ENCODE results near the gene SAPCD1. TPM values are rescaled to one million over a fixed set of nuclear protein-coding genes. Genes with fewer than 3 reads are reported as not detected.

The SAPCD1 gene
- 16.7 and 17.0 TPM in 2 replicates for total RNA-seq

- no peaks in the 10 kb centered on the region for H3K9me3 Mint-ChIP-seq
- H3K36me3 Mint-ChIP-seq (ENCODE audit: low read depth): peaks cover 30% of the 10 kb centered on the region
- intact Hi-C loops (cut with micrococcal nuclease): no loop called here
- no peaks in the 10 kb centered on the region for H3K27me3 Mint-ChIP-seq (ENCODE audit: insufficient read depth)
- no peak within 1 kb of the TSS for H3K4me3 Mint-ChIP-seq
- no peak for DNase-seq (ENCODE audit: low spot score)
- no peaks in the 10 kb centered on the region for H3K4me1 Mint-ChIP-seq (ENCODE audit: low read depth)
- H3K27ac Mint-ChIP-seq: peak within 1 kb of the TSS; percentile 70
These were observed at the start of gene SAPCD1 for GRCh38 chr6:31762356-31762755. Gene SAPCD1, plus strand, starts transcription at chr6:31762656. Its CDS starts 399 bp downstream, at chr6:31763055.

DNA sequence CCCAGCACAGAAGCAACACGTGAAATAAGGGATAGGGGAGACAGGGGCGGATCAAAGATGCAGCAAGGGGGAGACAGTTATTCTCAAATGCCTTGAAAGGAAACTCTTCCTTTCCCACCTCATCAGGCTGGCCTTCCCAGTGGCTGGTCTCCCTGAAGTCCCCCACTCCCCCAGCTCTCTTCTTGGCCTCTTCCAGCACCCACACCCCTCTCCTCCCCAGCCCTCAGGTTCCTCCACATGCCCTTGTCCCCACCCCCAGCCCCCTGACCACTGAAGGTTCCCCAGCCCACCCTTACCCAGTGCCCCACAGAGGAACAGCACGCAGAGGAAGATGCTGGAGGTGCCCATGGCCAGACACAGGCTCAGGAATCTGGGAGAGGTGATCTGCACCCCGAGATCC, 49.0 kb upstream of the SAPCD1 start:
- Mint-ChIP-seq H3K36me3 (ENCODE audit: low read depth) (no peaks in the 10 kb centered on the region), H3K4me3 (no peak overlapping the region), H3K27me3 (ENCODE audit: insufficient read depth) (peaks cover 10% of the 10 kb centered on the region), H3K27ac (no peak overlapping the region), H3K9me3 (no peaks in the 10 kb centered on the region), H3K4me1 (ENCODE audit: low read depth) (peaks cover 15% of the 10 kb centered on the region)
- intact Hi-C loops (cut with micrococcal nuclease): no loop called here
- no peak for DNase-seq (ENCODE audit: low spot score)

DNA sequence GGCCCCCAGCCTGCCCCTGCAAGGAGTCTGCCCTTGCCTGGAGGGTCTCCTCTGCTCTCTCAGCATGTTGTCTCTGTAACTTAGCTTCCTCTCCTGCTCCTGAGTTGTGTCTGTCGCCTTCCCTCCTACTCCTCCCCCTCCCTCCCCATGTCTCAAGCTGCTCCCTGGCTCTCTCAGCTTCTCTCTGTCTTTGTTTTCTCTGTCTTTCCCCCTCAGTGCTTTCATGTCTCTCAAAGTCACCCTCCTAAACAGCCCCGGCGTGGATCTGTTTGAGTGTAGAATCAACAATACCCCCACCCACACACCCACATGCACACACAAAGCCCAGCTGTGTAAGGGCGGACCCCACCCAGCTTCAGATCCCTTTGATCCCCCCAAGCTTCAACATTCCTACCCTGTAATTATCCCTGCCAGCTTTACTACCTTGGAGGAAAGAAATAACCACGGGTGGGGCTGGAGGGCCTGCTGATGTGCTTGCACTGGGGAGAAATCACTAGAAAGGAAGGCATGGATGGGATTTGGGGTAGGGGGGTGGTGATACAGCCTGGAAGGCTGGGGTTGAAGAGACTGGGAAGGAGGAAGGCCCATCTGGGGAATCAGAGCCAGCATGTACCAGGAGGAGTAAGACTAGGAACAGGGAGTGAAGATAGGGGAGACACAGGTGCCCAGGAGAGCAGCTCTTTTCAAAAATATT, 48.3 kb upstream of the SAPCD1 start:
- no peaks in the 10 kb centered on the region for H3K9me3 Mint-ChIP-seq
- H3K4me3 Mint-ChIP-seq: no peak overlapping the region
- H3K27ac Mint-ChIP-seq: no peak overlapping the region
- H3K4me1 Mint-ChIP-seq (ENCODE audit: low read depth): peaks cover 15% of the 10 kb centered on the region
- H3K36me3 Mint-ChIP-seq (ENCODE audit: low read depth): no peaks in the 10 kb centered on the region
- intact Hi-C loops (cut with micrococcal nuclease): no loop called here
- DNase-seq (ENCODE audit: low spot score): no peak
- peaks cover 10% of the 10 kb centered on the region for H3K27me3 Mint-ChIP-seq (ENCODE audit: insufficient read depth)

DNA sequence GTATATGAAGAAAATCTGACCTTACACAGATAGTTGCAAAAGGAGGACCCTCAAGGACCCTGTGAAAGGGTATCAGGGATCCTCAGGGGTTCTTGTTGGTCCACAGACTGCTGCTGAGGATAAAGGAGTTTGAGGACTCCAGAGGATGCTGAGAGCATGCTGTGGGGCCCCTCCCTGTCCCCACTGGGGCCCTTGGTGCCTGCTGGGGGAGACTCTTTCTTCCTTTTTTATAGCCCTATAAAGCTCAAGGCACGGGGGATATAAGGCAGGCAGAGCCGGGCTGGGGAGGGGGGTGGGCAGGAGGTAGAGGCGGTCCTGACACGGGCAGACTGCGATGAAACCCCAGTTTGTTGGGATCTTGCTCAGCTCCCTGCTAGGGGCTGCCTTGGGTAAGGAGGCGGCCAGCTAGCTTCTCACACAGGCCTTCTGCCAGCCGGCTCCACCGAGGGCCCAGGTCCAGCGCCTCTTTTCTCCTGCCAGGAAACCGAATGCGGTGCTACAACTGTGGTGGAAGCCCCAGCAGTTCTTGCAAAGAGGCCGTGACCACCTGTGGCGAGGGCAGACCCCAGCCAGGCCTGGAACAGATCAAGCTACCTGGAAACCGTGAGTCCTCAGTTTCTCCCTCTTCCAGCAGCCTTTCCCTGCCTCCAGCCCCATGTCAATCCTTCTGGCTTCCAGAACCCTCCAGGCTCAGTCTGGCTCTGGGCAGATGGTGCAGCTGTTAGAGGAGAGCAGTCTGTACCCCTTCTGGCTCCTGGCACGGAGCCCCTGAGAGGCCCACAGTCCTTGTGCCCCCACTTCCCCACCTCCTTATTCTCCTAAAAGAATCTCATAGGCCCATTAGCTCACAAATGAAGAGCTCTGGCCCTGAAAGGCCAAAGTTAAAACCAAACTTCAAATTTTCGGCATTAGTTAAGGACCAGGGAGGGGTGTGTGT, 47.2 kb upstream of the SAPCD1 start, which contains the start of gene LY6G6D:
Gene LY6G6D (plus strand): TSS at position 327 of the 937 bp plus-strand sequence. CDS start 8 bp downstream, at position 335.
- Mint-ChIP-seq H3K27me3 (ENCODE audit: insufficient read depth) (peaks cover 10% of the 10 kb centered on the region), H3K36me3 (ENCODE audit: low read depth) (no peaks in the 10 kb centered on the region), H3K4me3 (no peak within 1 kb of the TSS), H3K9me3 (no peaks in the 10 kb centered on the region), H3K4me1 (ENCODE audit: low read depth) (peaks cover 15% of the 10 kb centered on the region), H3K27ac (no peak within 1 kb of the TSS)
- intact Hi-C loops (cut with micrococcal nuclease): no loop called here
- no peak for DNase-seq (ENCODE audit: low spot score)

- no peaks in the 10 kb centered on the region for H3K9me3 Mint-ChIP-seq
- H3K27ac Mint-ChIP-seq: no peak overlapping the region
- H3K4me1 Mint-ChIP-seq (ENCODE audit: low read depth): peaks cover 5% of the 10 kb centered on the region
- intact Hi-C loops (cut with micrococcal nuclease): no loop called here
- peaks cover 6% of the 10 kb centered on the region for H3K27me3 Mint-ChIP-seq (ENCODE audit: insufficient read depth)
- no peaks in the 10 kb centered on the region for H3K36me3 Mint-ChIP-seq (ENCODE audit: low read depth)
- H3K4me3 Mint-ChIP-seq: no peak overlapping the region
- no peak for DNase-seq (ENCODE audit: low spot score)
These were observed 44.8 kb upstream of the SAPCD1 start for GRCh38 chr6:31717499-31718222.

DNA sequence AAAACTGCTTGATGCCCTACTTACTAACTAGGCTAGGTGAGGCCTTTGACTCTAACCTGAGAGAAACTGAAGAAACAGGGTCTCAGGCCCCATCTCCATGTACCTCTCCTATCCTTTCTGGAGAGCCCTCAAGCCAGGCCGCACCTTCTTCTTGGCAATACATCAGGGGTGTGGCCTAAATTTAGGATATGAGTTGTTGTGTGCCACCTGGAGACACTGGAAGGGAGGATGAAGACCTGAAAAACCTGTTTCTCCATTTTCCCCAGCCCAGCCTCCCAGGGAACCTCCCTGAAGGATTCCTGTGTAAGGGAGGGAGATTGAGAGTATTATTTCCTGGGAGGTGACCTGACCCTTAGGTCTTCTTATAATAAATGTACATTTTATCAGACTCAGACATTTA, 44.2 kb upstream of the SAPCD1 start:
- no peaks in the 10 kb centered on the region for H3K36me3 Mint-ChIP-seq (ENCODE audit: low read depth)
- H3K9me3 Mint-ChIP-seq: no peaks in the 10 kb centered on the region
- H3K4me1 Mint-ChIP-seq (ENCODE audit: low read depth): peaks cover 5% of the 10 kb centered on the region
- peaks cover 6% of the 10 kb centered on the region for H3K27me3 Mint-ChIP-seq (ENCODE audit: insufficient read depth)
- H3K27ac Mint-ChIP-seq: no peak overlapping the region
- DNase-seq (ENCODE audit: low spot score): no peak
- intact Hi-C loops (cut with micrococcal nuclease): no loop called here
- H3K4me3 Mint-ChIP-seq: no peak overlapping the region

- no peak overlapping the region for H3K27ac Mint-ChIP-seq
- no peaks in the 10 kb centered on the region for H3K36me3 Mint-ChIP-seq (ENCODE audit: low read depth)
- no peak for DNase-seq (ENCODE audit: low spot score)
- intact Hi-C loops (cut with micrococcal nuclease): no loop called here
- peaks cover 3% of the 10 kb centered on the region for H3K4me1 Mint-ChIP-seq (ENCODE audit: low read depth)
- H3K27me3 Mint-ChIP-seq (ENCODE audit: insufficient read depth): peaks cover 5% of the 10 kb centered on the region
- no peaks in the 10 kb centered on the region for H3K9me3 Mint-ChIP-seq
- H3K4me3 Mint-ChIP-seq: no peak overlapping the region
These were observed 43.5 kb upstream of the SAPCD1 start for GRCh38 chr6:31719001-31719400.

- H3K4me1 Mint-ChIP-seq (ENCODE audit: low read depth): no peaks in the 10 kb centered on the region
- intact Hi-C loops (cut with micrococcal nuclease): no loop called here
- H3K36me3 Mint-ChIP-seq (ENCODE audit: low read depth): no peaks in the 10 kb centered on the region
- DNase-seq (ENCODE audit: low spot score): no peak
- H3K27ac Mint-ChIP-seq: no peak overlapping the region
- no peaks in the 10 kb centered on the region for H3K9me3 Mint-ChIP-seq
- no peaks in the 10 kb centered on the region for H3K27me3 Mint-ChIP-seq (ENCODE audit: insufficient read depth)
- H3K4me3 Mint-ChIP-seq: no peak overlapping the region
These were observed 42.2 kb upstream of the SAPCD1 start for GRCh38 chr6:31720196-31720770.

- Mint-ChIP-seq H3K36me3 (ENCODE audit: low read depth) (no peaks in the 10 kb centered on the region), H3K4me3 (no peak within 1 kb of the TSS), H3K4me1 (ENCODE audit: low read depth) (peaks cover 11% of the 10 kb centered on the region), H3K9me3 (no peaks in the 10 kb centered on the region), H3K27ac (no peak within 1 kb of the TSS), H3K27me3 (ENCODE audit: insufficient read depth) (no peaks in the 10 kb centered on the region)
- no peak for DNase-seq (ENCODE audit: low spot score)
- intact Hi-C loops (cut with micrococcal nuclease): no loop called here
These were observed 41.0 kb upstream of the SAPCD1 start, which contains the start of gene LY6G6C for GRCh38 chr6:31721351-31722020. Gene LY6G6C, minus strand, starts transcription at chr6:31721746. Its CDS starts 67 bp downstream, at chr6:31721679.

DNA sequence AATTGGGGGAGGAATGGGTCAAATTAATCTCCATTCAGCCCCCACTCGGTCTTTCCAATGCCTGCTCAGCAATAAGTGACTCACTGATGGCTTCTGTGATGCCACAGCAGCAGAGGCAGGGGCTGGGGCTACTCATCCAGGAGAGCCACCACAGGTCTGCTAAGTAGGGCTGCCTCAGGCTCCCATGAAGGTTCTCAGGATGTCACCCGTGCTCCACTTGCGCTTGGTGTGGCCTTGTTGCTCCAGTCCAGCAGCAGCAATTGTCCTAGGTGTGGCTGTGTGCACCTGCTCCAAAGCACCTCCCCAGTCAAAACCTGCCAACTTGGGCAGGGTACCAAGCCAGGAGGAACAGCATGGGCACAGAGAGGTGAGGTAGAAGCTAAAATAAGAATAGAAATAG, 40.3 kb upstream of the SAPCD1 start:
- Mint-ChIP-seq H3K27me3 (ENCODE audit: insufficient read depth) (no peaks in the 10 kb centered on the region), H3K4me3 (no peak overlapping the region), H3K4me1 (ENCODE audit: low read depth) (peaks cover 18% of the 10 kb centered on the region), H3K27ac (no peak overlapping the region), H3K9me3 (no peaks in the 10 kb centered on the region), H3K36me3 (ENCODE audit: low read depth) (no peaks in the 10 kb centered on the region)
- no peak for DNase-seq (ENCODE audit: low spot score)
- intact Hi-C loops (cut with micrococcal nuclease): no loop called here

- Mint-ChIP-seq H3K27ac (no peak within 1 kb of the TSS), H3K4me3 (no peak within 1 kb of the TSS), H3K9me3 (no peaks in the 10 kb centered on the region), H3K4me1 (ENCODE audit: low read depth) (peaks cover 25% of the 10 kb centered on the region), H3K27me3 (ENCODE audit: insufficient read depth) (no peaks in the 10 kb centered on the region), H3K36me3 (ENCODE audit: low read depth) (no peaks in the 10 kb centered on the region)
- intact Hi-C loops (cut with micrococcal nuclease): no loop called here
- DNase-seq (ENCODE audit: low spot score): no peak
These were observed 39.0 kb upstream of the SAPCD1 start, which contains the start of gene MPIG6B for GRCh38 chr6:31723245-31723979. Gene MPIG6B, plus strand, starts transcription at chr6:31723373. Its CDS starts 11 bp downstream, at chr6:31723384.
